Pancreas (tissue), 10 donors: ENCODE data around the gene PEX6. TPM values are rescaled to one million over a fixed set of nuclear protein-coding genes. Genes with fewer than 3 reads are reported as not detected.
"Not testable (repeated sequence)": the region's sequence is repeated elsewhere in the genome, so short reads cannot be mapped to it uniquely, and the experiment has no call there.

ENCODE experiments used
- ATAC-seq, 4 donors: fragments of 200-7000 bp; cut with Tn5 transposase; one replicate each; pipeline versions ENCODE4 v1.8.0 to v1.9.1; 2020; ENCODE audit warnings: mild to moderate bottlenecking in 4 of 4, moderate library complexity in 4 of 4
- DNase-seq, 6 donors: peaks; one replicate each; pipeline ENCODE4 v3.0.0-alpha.2; 2020
- FAIRE-seq: peaks from 2 replicates; lab custom pipeline; 2012; peaks lifted over from hg19 to GRCh38; lab: Jason Lieb, UNC
- H3K27ac ChIP-seq, 4 donors: fragments of 200-600 bp; sonication (generic); 1 replicate in 3 of 4; 2 replicates in 1 of 4; pipeline versions ENCODE4 v1.5.0 to v1.8.0; 2020
- H3K27me3 ChIP-seq, 4 donors: fragments of 200-600 bp; one replicate each; pipeline ENCODE4 v1.8.0; 2021
- H3K36me3 ChIP-seq, 3 donors: fragments of 200-600 bp; sonication (generic) in 1 of 3; one replicate each; pipeline versions ENCODE4 v1.5.0 to v1.8.0; 2020 to 2021
- H3K4me1 ChIP-seq, 3 donors: fragments of 200-600 bp; one replicate each; pipeline ENCODE4 v1.8.0; 2021
- H3K4me3 ChIP-seq, 4 donors: fragments of 200-600 bp; sonication (generic) in 2 of 4; one replicate each; pipeline versions ENCODE4 v1.5.0 to v1.8.0; 2020 to 2021
- H3K9me3 ChIP-seq, 4 donors: fragments of 200-600 bp; one replicate each; pipeline ENCODE4 v1.8.0; 2021
- CTCF ChIP-seq, 4 donors: fragments of 200-600 bp; sonication (generic) in 3 of 4; IDR thresholded peaks; one replicate each; pipeline versions ENCODE4 v1.5.0 to v1.8.0; 2021; ENCODE audit warnings: antibody characterized with exemption in 4 of 4
- WGBS, 2 donors: extraction: QIAGEN DNeasy Blood & Tissue Kit; methylation state at CpG; one replicate each; pipeline ENCODE4 v1.1.7; 2013; 5-methylcytosine and 5-hydroxymethylcytosine counted together
- intact Hi-C, 3 donors: fragments of 100-400 bp; cut with DNase I; formaldehyde crosslinking; loops; one replicate each; pipeline versions ENCODE4 v1.11.1 to v1.14.2; 2022
- polyA plus RNA-seq, 2 donors: library from polyadenylated mRNA; stranded (reverse); fragments of 200-250 nt; gene quantifications; one replicate each; pipeline ENCODE4 v1.2.3, GENCODE V29; 2013
- total RNA-seq, 6 donors: library from RNA; stranded (reverse); fragmentation: NEBNext Ultra II Directional in 4 of 6; extraction: Animal tissue kit (Norgen Biotek cat#: 25700) in 4 of 6; gene quantifications; one replicate each; pipeline versions ENCODE4 v1.2.1 to v1.2.4, GENCODE V29; 2021 to 2023
- donor health status: healthy with polysubstance abuse.
- donor health status: DM: no; HTN: no; CAD: no; lungs with moderate emphysema.
- donor health status: DM: no; HTN: no; CAD: no.
- donor health status: control.
- donor health status: control.
- donor health status: Bipolar disorder and iron deficiency.
- donor health status: DM: yes; HTN: yes; CAD: no.
- donor health status: DM: no; HTN: no; CAD: no.
- donor health status: DM: no; HTN: no; CAD: no.
- donor health status: DM: yes; HTN: yes; CAD: no.

Gene PEX6
- total and polyA plus RNA-seq, 8 donors = 11.4 to 24.3 (median 17.6) TPM

DNA sequence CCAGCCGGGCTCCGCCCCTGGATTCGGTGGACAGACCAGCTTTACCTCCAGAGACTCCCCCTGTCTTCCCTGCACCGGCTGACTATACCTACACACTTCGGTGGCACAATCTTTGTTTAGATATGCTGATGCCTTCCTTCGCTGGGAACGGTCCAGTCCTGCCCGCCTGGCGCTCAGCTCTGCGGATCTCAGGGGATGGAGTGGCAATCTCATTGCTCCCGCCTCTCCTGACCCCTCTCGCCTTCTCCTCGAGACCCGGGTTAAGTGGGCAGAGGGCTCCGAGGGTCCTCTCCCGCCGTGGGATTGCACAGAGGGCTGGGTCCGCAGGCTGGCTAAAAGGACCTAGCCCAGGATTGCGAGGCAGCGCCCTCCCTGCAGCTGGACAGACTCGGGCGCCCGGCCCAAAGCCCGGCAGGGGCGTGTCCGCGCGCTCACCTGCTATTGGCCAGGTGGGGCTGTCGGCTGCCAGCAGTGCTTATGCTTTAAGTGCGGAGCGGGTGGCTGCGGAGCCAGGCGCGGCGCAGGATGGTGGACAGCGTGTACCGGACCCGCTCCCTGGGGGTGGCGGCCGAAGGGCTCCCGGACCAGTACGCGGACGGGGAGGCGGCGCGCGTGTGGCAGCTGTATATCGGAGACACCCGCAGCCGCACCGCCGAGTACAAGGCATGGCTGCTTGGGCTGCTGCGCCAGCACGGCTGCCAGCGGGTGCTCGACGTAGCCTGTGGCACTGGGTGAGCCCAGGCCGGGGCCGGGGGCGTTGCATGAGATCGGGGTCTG is 18.6 kb downstream of the PEX6 start, which contains the start of gene GNMT:
Gene GNMT, plus strand, starts transcription at position 512 of the 777 bp plus-strand sequence. Its CDS starts 14 bp downstream, at position 526.
- TF ChIP-seq CTCF (IDR thresholded peaks at IDR 0.05) = no peak
- ATAC-seq = peak; percentile 87 to 97 (median 90)
- no peak for FAIRE-seq

GRCh38 chr6:42959917-42960242 is 19.1 kb downstream of the PEX6 start:
- intact Hi-C loops = no loop called here
- DNase-seq = no peak
- peaks cover 0 to 13% (median 0%) of the 10 kb centered on the region in 3 donors for H3K4me1 ChIP-seq
- no peak for ATAC-seq
- peaks cover 0 to 17% (median 9%) of the 10 kb centered on the region in 3 donors for H3K36me3 ChIP-seq
- peak overlapping the region; percentile 45 to 78 (median 66) for H3K4me3 ChIP-seq
- no peak for FAIRE-seq
- no peaks in the 10 kb centered on the region for H3K9me3 ChIP-seq
- no peaks in the 10 kb centered on the region for H3K27me3 ChIP-seq
- WGBS, 2 donors = 0 to 5% methylated on average over 13 of the region's 13 CpGs
- TF ChIP-seq CTCF (IDR thresholded peaks at IDR 0.05) = no peak
- peak overlapping the region; percentile 91 to 98 (median 95) for H3K27ac ChIP-seq

More for the DNA sequence above, 18.6 kb downstream of the PEX6 start, which contains the start of gene GNMT:
- Histone ChIP-seq H3K27ac (peak within 1 kb of the TSS; percentile 91 to 98 (median 95)), H3K9me3 (no peaks in the 10 kb centered on the region), H3K36me3 (peaks cover 0 to 22% (median 9%) of the 10 kb centered on the region in 3 donors), H3K4me1 (peaks cover 0 to 13% (median 0%) of the 10 kb centered on the region in 3 donors), H3K27me3 (no peaks in the 10 kb centered on the region), H3K4me3 (peak within 1 kb of the TSS; percentile 45 to 78 (median 66))
- peak; percentile 86 to 98 (median 92) for DNase-seq
- WGBS, 2 donors = 1% methylated on average over 62 of the region's 62 CpGs
- intact Hi-C loops = no loop called here

DNA sequence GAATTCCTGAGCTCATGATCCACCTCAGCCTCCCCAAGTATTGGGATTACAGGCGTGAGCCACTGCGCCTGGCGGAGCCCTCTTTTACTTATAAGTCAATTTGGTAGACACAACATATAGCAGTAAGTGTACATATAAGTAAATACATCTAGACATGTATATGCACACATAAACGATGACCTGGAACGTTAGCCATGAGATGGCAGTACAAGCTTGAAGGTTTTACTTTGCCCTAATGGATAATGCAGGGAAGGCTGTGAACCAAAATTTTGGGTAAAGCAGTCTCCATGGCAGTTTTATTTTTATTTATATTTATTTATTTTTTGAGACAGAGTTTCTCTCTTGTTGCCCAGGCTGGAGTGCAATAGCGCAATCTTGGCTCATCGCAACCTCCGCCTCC is 20.9 kb downstream of the PEX6 start:
- H3K36me3 ChIP-seq = no peaks in the 10 kb centered on the region
- ATAC-seq (no peak), DNase-seq (no peak), FAIRE-seq (no peak)
- H3K9me3 ChIP-seq = no peaks in the 10 kb centered on the region
- 79 to 90% methylated on average over 8 of the region's 8 CpGs for WGBS, 2 donors
- TF ChIP-seq CTCF (IDR thresholded peaks at IDR 0.05) = no peak
- intact Hi-C loops = no loop called here
- no peak overlapping the region for H3K27ac ChIP-seq
- H3K4me3 ChIP-seq = no peak overlapping the region
- H3K4me1 ChIP-seq = peaks cover 0 to 13% (median 0%) of the 10 kb centered on the region in 3 donors
- no peaks in the 10 kb centered on the region for H3K27me3 ChIP-seq

GRCh38 chr6:42954405-42954804 is 24.6 kb downstream of the PEX6 start:
- DNase-seq, H3K4me3 ChIP-seq, H3K4me1 ChIP-seq, H3K27ac ChIP-seq, ATAC-seq, FAIRE-seq, H3K36me3 ChIP-seq, H3K9me3 ChIP-seq, intact Hi-C loops, H3K27me3 ChIP-seq: not testable (repeated sequence)
- 89% methylated on average over 4 of the region's 4 CpGs for WGBS, 2 donors

GRCh38 chr6:42952389-42952788 is 26.6 kb downstream of the PEX6 start:
- FAIRE-seq = no peak
- Histone ChIP-seq H3K36me3 (no peaks in the 10 kb centered on the region), H3K27ac (no peak overlapping the region), H3K4me1 (no peaks in the 10 kb centered on the region), H3K27me3 (no peaks in the 10 kb centered on the region), H3K9me3 (no peaks in the 10 kb centered on the region), H3K4me3 (no peak overlapping the region)
- no peak for DNase-seq
- 93 to 95% methylated on average over 4 of the region's 4 CpGs for WGBS, 2 donors
- no peak for ATAC-seq
- TF ChIP-seq CTCF (IDR thresholded peaks at IDR 0.05) = no peak
- intact Hi-C loops = no loop called here
